ENCODE measurements around the gene UMPS. TPM values are rescaled to one million over a fixed set of nuclear protein-coding genes. Genes with fewer than 3 reads are reported as not detected.

UMPS gene
- total and polyA plus RNA-seq, 8 donors, result 18.8 to 42.0 (median 36.8) TPM

DNA sequence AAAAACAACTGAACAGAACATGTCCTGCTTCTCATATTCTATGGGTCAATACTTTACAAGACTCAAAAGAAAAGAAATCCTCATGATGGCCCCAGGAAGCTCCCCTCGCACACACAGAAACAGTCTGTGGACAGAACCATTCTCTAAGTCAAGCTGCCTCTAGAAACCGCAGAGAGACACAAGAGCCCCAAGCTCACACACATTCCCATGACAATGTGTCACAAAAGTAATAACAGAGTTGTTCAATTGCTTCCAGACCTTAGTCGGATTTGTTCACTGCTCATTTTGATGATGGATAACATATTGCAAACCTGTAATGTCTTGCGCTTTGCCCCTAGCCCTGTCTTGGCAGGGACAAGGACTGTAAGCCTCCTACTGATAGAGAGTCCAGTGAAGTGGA, 60.9 kb downstream of the UMPS start:
- peak overlapping the region in 1 of 2 donors; percentile 76 for H3K27ac ChIP-seq
- TF ChIP-seq, protein P1, sequence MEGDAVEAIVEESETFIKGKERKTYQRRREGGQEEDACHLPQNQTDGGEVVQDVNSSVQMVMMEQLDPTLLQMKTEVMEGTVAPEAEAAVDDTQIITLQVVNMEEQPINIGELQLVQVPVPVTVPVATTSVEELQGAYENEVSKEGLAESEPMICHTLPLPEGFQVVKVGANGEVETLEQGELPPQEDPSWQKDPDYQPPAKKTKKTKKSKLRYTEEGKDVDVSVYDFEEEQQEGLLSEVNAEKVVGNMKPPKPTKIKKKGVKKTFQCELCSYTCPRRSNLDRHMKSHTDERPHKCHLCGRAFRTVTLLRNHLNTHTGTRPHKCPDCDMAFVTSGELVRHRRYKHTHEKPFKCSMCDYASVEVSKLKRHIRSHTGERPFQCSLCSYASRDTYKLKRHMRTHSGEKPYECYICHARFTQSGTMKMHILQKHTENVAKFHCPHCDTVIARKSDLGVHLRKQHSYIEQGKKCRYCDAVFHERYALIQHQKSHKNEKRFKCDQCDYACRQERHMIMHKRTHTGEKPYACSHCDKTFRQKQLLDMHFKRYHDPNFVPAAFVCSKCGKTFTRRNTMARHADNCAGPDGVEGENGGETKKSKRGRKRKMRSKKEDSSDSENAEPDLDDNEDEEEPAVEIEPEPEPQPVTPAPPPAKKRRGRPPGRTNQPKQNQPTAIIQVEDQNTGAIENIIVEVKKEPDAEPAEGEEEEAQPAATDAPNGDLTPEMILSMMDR (IDR thresholded peaks at IDR 0.05), result no peak
- intact Hi-C loops (cut with DNase I), result no loop called here
- peaks cover 15 to 18% of the 10 kb centered on the region in 2 donors for H3K4me1 ChIP-seq
- H3K27me3 ChIP-seq, result no peaks in the 10 kb centered on the region
- no peak overlapping the region for H3K4me3 ChIP-seq
- ATAC-seq (no peak), DNase-seq (no peak)
- peaks cover 0 to 3% of the 10 kb centered on the region in 2 donors for H3K36me3 ChIP-seq
- H3K9me3 ChIP-seq, result no peaks in the 10 kb centered on the region

DNA sequence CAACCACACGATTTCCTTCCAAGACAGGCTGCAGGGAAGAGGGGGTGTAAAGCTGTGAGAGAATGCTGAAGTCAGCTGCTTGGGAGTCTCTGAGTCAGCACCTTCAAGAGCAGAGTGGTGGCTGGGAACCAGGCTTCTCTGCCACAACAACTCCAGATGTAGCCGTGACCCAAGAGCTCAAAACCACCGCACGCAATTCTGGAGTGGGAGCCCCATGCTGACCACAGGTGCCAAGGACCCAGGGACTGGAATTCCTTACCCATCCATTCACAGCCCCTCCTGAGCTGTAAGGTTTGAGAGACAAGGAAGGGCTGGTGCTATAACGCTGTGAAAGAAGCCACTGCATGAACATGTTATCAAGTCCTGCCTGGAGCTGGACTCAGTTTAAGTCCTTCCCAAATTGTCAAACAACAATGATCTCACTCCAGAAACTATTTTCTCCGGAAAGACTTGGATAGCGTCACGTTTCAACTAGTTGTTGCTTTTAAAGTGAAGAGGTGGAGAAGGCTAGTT, 61.4 kb downstream of the UMPS start:
- DNase-seq (peak in 1 of 4 donors; percentile 72), ATAC-seq (peak; percentile 89)
- Histone ChIP-seq H3K4me1 (peaks cover 15 to 18% of the 10 kb centered on the region in 2 donors), H3K27me3 (no peaks in the 10 kb centered on the region), H3K36me3 (peaks cover 0 to 6% of the 10 kb centered on the region in 2 donors), H3K4me3 (no peak overlapping the region), H3K27ac (peak overlapping the region; percentile 35 to 76), H3K9me3 (no peaks in the 10 kb centered on the region)
- TF ChIP-seq, protein P1 (IDR thresholded peaks at IDR 0.05), result no peak
- intact Hi-C loops (cut with DNase I), result no loop called here

DNA sequence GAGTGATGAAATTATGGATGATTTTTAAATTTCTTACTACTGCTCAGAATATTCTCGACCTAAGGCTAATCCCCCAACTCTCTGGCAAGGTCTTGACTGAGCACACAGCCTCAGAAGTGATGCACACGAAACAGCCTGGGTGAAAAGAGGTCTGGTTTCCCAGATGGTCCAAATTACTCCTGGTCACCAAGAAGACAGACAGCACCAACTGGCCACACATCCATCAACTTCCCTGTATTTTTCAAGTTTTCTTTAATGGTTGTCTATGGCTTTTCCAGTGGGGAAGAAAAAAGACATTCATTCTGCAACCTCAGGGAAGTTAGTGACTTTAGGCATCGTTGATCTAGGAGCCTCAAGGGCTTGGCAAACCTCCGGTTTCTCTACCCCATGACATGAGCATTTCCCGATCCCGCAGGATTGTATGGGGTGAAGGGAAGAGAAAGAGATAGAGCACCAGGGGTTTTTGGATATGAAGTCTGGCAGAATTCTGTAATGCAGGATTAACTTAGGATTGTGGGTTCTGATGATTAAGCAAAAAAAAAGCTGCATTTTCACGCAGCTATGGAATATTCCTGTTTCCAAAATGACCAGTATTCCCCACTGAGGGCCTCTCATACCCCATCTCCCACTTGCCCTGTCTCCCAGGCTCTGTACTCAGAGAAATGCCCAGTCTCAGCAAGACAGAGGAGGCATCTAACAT, 62.2 kb downstream of the UMPS start:
- Histone ChIP-seq H3K9me3 (no peaks in the 10 kb centered on the region), H3K27me3 (no peaks in the 10 kb centered on the region), H3K4me1 (peaks cover 9 to 10% of the 10 kb centered on the region in 2 donors), H3K4me3 (no peak overlapping the region), H3K36me3 (peaks cover 0 to 6% of the 10 kb centered on the region in 2 donors), H3K27ac (peak overlapping the region in 1 of 2 donors; percentile 76)
- ATAC-seq, result no peak
- TF ChIP-seq, protein P1 (IDR thresholded peaks at IDR 0.05), result no peak
- DNase-seq, result no peak
- intact Hi-C loops (cut with DNase I), result no loop called here

DNA sequence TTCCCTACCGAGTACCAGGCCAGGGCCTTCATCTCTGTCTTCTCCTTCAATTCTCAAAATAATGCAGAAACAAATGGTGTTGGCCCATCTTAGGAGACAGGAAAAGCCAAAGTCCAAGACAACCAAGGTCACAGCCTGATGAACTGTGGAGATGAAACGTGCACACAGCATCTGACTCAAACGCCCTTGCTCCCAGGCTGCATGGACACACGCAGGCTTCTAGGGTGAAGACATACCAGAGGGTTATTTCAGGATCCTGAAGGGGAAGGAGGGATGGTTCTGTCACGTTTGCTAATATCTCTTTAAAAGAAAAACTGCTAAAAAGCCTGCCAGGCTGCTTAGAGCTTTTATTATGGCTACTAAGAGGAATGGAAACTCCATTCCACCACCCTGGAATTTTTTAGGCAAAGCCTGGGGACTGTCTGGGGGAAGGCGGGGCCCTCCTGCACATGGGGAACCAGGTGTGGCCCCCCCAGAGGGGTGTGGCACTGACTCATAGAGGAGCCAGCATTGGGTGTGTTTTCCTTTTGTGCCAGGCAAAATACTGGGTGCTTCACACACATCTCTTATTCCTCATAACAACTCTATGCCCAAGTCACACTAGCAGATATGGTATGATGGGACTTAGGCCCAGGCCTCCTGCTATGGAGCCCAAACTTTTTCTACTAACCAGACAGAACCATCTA, 62.9 kb downstream of the UMPS start:
- Histone ChIP-seq H3K27ac (peak overlapping the region in 1 of 2 donors; percentile 76), H3K36me3 (peaks cover 0 to 6% of the 10 kb centered on the region in 2 donors), H3K9me3 (no peaks in the 10 kb centered on the region), H3K4me1 (peaks cover 8 to 9% of the 10 kb centered on the region in 2 donors), H3K4me3 (no peak overlapping the region), H3K27me3 (no peaks in the 10 kb centered on the region)
- ATAC-seq, result peak; percentile 7
- intact Hi-C loops (cut with DNase I), result no loop called here
- DNase-seq, result no peak
- TF ChIP-seq, protein P1 (IDR thresholded peaks at IDR 0.05), result no peak

DNA sequence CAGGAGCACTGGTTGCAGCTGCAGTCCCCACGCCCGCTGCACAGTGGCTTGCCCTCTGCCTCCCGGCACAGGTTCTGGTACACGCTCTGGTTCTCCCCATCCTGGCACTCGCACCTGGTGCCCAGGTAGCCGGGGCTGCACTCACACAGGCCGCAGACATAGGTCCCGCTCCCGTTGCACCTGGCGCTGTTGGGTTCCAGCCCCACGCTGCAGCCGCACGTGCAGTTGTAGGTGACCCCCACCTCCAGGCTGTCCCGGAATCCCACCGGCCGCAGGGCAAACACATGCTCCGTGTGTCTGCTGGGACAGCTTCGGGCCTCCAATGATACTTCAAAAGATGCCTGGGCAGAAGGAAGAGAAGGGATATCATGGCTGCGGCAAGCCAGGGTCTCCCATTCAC, 66.2 kb downstream of the UMPS start:
- ATAC-seq, result no peak

More for the DNA sequence above, 66.2 kb downstream of the UMPS start:
- Histone ChIP-seq H3K27ac (no peak overlapping the region), H3K4me1 (peaks cover 6 to 17% of the 10 kb centered on the region in 2 donors), H3K9me3 (no peaks in the 10 kb centered on the region), H3K27me3 (no peaks in the 10 kb centered on the region), H3K36me3 (peaks cover 0 to 6% of the 10 kb centered on the region in 2 donors), H3K4me3 (no peak overlapping the region)
- TF ChIP-seq, protein P1 (IDR thresholded peaks at IDR 0.05), result no peak
- intact Hi-C loops (cut with DNase I), result no loop called here
- peak in 1 of 4 donors; percentile 73 for DNase-seq
